ENCODE data around the gene TIGD2.

DNA sequence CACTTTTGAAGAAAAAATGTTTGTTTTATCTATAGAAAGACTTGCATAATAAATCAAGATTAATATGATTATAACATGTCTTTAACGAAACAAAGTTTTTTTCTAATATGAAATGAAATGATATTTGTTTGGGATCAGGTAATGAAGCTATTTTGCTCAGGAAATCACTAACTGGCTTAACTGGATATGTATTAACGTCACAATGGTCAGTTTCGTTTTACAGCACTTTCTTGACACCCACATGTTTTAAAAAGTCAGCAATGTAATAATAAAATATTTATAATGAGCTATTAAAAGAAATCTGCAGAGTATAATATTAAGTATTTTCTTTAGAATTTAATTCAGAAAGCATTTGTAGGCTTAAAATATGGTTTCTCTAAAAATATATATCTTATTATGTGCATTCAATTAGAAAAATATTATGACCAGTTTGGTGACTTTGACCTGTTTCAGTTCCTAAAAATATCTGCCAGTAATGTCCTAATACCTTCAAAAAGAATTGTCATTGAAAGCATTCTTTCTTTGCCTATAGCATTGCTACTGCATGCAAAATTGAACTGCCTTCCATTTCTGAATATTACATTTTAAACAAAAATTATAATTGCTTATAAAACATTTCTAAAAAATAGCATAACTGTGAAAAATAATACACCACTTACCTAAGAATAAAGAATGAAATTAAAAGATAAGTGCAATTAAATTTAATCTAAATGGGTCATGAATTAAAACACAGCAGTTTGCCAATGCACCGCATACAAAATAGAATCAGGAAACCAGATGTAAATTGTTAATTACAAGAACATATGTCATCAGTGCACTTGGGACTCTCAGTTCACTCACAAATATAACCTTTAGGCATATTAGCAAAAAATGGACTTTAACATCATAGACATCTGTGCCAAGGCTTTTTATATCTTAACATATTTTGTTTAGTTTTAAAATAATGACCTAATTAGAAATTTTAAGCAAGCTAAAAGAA is 31.6 kb downstream of the TIGD2 start:
- TF ChIP-seq POLR2AphosphoS5 (IDR thresholded peaks at IDR 0.05; ENCODE audit: low read depth) = no peak
- TF ChIP-seq, protein P1, sequence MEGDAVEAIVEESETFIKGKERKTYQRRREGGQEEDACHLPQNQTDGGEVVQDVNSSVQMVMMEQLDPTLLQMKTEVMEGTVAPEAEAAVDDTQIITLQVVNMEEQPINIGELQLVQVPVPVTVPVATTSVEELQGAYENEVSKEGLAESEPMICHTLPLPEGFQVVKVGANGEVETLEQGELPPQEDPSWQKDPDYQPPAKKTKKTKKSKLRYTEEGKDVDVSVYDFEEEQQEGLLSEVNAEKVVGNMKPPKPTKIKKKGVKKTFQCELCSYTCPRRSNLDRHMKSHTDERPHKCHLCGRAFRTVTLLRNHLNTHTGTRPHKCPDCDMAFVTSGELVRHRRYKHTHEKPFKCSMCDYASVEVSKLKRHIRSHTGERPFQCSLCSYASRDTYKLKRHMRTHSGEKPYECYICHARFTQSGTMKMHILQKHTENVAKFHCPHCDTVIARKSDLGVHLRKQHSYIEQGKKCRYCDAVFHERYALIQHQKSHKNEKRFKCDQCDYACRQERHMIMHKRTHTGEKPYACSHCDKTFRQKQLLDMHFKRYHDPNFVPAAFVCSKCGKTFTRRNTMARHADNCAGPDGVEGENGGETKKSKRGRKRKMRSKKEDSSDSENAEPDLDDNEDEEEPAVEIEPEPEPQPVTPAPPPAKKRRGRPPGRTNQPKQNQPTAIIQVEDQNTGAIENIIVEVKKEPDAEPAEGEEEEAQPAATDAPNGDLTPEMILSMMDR (conservative IDR thresholded peaks at IDR 0.05; ENCODE audit: low read depth in 2 of 2) = no peak
- no peak for TF ChIP-seq STAT1 (IDR thresholded peaks at IDR 0.05; ENCODE audit: unreplicated experiment)
- TF ChIP-seq, protein P2, sequence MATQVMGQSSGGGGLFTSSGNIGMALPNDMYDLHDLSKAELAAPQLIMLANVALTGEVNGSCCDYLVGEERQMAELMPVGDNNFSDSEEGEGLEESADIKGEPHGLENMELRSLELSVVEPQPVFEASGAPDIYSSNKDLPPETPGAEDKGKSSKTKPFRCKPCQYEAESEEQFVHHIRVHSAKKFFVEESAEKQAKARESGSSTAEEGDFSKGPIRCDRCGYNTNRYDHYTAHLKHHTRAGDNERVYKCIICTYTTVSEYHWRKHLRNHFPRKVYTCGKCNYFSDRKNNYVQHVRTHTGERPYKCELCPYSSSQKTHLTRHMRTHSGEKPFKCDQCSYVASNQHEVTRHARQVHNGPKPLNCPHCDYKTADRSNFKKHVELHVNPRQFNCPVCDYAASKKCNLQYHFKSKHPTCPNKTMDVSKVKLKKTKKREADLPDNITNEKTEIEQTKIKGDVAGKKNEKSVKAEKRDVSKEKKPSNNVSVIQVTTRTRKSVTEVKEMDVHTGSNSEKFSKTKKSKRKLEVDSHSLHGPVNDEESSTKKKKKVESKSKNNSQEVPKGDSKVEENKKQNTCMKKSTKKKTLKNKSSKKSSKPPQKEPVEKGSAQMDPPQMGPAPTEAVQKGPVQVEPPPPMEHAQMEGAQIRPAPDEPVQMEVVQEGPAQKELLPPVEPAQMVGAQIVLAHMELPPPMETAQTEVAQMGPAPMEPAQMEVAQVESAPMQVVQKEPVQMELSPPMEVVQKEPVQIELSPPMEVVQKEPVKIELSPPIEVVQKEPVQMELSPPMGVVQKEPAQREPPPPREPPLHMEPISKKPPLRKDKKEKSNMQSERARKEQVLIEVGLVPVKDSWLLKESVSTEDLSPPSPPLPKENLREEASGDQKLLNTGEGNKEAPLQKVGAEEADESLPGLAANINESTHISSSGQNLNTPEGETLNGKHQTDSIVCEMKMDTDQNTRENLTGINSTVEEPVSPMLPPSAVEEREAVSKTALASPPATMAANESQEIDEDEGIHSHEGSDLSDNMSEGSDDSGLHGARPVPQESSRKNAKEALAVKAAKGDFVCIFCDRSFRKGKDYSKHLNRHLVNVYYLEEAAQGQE (IDR thresholded peaks at IDR 0.05; ENCODE audit: unreplicated experiment) = no peak
- no peak for TF ChIP-seq EZH2 (IDR thresholded peaks at IDR 0.05; ENCODE audit: low read depth, unreplicated experiment)
- TF ChIP-seq, protein P3, sequence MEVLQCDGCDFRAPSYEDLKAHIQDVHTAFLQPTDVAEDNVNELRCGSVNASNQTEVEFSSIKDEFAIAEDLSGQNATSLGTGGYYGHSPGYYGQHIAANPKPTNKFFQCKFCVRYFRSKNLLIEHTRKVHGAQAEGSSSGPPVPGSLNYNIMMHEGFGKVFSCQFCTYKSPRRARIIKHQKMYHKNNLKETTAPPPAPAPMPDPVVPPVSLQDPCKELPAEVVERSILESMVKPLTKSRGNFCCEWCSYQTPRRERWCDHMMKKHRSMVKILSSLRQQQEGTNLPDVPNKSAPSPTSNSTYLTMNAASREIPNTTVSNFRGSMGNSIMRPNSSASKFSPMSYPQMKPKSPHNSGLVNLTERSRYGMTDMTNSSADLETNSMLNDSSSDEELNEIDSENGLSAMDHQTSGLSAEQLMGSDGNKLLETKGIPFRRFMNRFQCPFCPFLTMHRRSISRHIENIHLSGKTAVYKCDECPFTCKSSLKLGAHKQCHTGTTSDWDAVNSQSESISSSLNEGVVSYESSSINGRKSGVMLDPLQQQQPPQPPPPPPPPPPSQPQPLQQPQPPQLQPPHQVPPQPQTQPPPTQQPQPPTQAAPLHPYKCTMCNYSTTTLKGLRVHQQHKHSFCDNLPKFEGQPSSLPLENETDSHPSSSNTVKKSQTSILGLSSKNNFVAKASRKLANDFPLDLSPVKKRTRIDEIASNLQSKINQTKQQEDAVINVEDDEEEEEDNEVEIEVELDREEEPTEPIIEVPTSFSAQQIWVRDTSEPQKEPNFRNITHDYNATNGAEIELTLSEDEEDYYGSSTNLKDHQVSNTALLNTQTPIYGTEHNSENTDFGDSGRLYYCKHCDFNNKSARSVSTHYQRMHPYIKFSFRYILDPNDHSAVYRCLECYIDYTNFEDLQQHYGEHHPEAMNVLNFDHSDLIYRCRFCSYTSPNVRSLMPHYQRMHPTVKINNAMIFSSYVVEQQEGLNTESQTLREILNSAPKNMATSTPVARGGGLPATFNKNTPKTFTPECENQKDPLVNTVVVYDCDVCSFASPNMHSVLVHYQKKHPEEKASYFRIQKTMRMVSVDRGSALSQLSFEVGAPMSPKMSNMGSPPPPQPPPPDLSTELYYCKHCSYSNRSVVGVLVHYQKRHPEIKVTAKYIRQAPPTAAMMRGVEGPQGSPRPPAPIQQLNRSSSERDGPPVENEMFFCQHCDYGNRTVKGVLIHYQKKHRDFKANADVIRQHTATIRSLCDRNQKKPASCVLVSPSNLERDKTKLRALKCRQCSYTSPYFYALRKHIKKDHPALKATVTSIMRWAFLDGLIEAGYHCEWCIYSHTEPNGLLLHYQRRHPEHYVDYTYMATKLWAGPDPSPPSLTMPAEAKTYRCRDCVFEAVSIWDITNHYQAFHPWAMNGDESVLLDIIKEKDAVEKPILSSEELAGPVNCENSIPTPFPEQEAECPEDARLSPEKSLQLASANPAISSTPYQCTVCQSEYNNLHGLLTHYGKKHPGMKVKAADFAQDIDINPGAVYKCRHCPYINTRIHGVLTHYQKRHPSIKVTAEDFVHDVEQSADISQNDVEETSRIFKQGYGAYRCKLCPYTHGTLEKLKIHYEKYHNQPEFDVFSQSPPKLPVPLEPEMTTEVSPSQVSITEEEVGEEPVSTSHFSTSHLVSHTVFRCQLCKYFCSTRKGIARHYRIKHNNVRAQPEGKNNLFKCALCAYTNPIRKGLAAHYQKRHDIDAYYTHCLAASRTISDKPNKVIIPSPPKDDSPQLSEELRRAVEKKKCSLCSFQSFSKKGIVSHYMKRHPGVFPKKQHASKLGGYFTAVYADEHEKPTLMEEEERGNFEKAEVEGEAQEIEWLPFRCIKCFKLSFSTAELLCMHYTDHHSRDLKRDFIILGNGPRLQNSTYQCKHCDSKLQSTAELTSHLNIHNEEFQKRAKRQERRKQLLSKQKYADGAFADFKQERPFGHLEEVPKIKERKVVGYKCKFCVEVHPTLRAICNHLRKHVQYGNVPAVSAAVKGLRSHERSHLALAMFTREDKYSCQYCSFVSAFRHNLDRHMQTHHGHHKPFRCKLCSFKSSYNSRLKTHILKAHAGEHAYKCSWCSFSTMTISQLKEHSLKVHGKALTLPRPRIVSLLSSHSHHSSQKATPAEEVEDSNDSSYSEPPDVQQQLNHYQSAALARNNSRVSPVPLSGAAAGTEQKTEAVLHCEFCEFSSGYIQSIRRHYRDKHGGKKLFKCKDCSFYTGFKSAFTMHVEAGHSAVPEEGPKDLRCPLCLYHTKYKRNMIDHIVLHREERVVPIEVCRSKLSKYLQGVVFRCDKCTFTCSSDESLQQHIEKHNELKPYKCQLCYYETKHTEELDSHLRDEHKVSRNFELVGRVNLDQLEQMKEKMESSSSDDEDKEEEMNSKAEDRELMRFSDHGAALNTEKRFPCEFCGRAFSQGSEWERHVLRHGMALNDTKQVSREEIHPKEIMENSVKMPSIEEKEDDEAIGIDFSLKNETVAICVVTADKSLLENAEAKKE (CRISPR knock-in tag; IDR thresholded peaks at IDR 0.05) = no peak
- no peak for TF ChIP-seq JUNB (IDR thresholded peaks at IDR 0.05; ENCODE audit: unreplicated experiment)
- no peak for TF ChIP-seq EZH2phosphoT487 (IDR thresholded peaks at IDR 0.05; ENCODE audit: unreplicated experiment)
- no peak for TF ChIP-seq ZNF114 (CRISPR knock-in tag; IDR thresholded peaks at IDR 0.05)
- TF ChIP-seq CREB1 (CRISPR knock-in tag; IDR thresholded peaks at IDR 0.05; ENCODE audit: low read depth) = no peak
- no peak for TF ChIP-seq NANOG (IDR thresholded peaks at IDR 0.05; ENCODE audit: borderline replicate concordance)

Data from GM23338 (cell line).